ENCODE data around the gene WDR18.

The WDR18 gene

DNA sequence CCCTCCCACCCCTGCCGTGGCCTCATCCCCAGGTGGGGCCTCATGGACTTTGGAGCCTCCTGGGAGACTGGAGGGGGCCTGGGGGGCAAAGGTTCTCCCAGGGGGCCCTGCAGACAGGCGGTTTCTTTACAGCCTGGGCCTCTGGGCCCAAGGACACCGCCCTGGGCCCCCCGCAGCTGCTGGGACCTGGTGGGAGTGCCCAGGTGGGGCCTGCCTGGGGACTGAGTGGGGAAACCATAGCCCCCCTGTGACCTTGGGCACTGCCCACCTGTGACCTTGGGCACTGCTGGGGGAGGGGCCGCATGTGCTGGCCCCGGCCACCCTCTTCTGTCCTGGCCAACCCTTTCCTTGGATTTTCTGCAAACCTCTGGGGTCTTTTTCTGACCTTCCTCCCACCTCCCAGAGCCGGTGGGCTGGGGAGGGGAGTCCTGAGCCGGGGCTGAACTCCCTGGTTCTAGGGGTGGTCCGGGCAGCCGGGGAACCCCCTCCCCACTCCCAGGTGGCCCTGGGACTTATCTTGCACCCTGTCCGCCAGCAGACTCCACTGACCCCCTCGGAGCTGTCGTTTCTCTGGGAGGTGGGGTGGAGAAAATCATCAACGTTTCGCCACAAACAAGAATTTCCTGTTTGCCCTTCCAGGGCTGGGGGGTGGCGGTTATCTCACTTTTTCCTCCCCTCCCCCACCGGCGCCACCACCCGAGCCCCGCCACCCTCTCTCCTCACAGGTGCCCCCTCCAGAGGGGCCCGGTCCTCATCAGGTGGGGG is 31.3 kb upstream of the WDR18 start:
- Histone ChIP-seq H3K27ac (peak overlapping the region; percentile 69), H3K36me3 (peaks cover 11% of the 10 kb centered on the region), H3K27me3 (no peaks in the 10 kb centered on the region), H3K9me3 (no peaks in the 10 kb centered on the region), H3K4me1 (ENCODE audit: control insufficient read depth in 1 of 2, insufficient read depth in 1 of 2, low read depth in 1 of 2, low read length in 1 of 2) (peaks cover 24 to 30% of the 10 kb centered on the region in 2 experiments), H3K4me3 (ENCODE audit: low read depth in 1 of 2, low read length in 1 of 2) (peak overlapping the region; percentile 49 to 58)
- TF ChIP-seq, protein P1, sequence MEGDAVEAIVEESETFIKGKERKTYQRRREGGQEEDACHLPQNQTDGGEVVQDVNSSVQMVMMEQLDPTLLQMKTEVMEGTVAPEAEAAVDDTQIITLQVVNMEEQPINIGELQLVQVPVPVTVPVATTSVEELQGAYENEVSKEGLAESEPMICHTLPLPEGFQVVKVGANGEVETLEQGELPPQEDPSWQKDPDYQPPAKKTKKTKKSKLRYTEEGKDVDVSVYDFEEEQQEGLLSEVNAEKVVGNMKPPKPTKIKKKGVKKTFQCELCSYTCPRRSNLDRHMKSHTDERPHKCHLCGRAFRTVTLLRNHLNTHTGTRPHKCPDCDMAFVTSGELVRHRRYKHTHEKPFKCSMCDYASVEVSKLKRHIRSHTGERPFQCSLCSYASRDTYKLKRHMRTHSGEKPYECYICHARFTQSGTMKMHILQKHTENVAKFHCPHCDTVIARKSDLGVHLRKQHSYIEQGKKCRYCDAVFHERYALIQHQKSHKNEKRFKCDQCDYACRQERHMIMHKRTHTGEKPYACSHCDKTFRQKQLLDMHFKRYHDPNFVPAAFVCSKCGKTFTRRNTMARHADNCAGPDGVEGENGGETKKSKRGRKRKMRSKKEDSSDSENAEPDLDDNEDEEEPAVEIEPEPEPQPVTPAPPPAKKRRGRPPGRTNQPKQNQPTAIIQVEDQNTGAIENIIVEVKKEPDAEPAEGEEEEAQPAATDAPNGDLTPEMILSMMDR (IDR thresholded peaks at IDR 0.05): no peak

DNA sequence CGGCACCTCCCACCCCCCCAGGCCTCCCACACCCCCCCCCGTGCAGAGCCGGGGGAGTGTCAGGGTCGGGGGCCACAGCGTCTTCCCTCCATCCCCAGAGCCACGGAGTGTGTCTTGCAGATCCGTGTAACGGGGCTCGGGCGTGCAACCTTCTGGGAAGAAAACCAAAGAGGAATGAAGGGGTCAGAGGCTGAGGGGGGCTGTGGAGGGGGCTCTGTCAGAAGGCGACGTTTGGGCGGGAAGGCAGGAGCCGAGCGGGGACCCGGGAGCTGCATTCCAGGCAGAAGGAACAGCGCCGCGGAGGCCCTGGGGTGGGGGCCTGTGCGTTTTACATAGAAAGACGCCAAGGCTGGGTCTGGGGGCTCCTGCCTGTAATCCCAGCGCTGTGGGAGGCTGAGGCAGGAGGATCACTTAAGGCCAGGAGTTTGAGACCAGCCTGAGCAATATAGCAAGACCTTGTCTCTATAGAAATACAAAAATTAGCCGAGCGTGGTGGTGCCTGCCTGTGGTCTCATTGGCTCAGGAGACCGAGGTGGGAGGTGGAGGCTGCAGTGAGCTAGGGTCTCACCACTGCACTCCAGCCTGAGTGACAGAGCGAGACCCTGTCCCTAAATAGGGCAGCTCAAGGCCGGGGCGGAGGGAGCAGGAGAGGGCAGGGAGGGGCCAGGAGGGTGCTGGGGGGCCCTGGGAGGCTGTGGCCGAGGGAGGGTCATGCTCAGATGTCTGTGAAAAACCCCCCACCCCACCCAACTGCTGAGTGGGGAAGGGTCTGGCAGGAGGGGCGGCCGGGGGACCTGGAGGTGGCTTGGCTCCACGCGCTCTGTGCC is 30.5 kb upstream of the WDR18 start:
- H3K4me1 ChIP-seq (ENCODE audit: control insufficient read depth in 1 of 2, insufficient read depth in 1 of 2, low read depth in 1 of 2, low read length in 1 of 2): peaks cover 19 to 25% of the 10 kb centered on the region in 2 experiments
- H3K9me3 ChIP-seq: no peaks in the 10 kb centered on the region
- H3K36me3 ChIP-seq: peaks cover 5% of the 10 kb centered on the region
- peak overlapping the region; percentile 49 to 58 for H3K4me3 ChIP-seq (ENCODE audit: low read depth in 1 of 2, low read length in 1 of 2)
- TF ChIP-seq, protein P1 (IDR thresholded peaks at IDR 0.05): no peak
- H3K27ac ChIP-seq: peak overlapping the region; percentile 69
- no peaks in the 10 kb centered on the region for H3K27me3 ChIP-seq

DNA sequence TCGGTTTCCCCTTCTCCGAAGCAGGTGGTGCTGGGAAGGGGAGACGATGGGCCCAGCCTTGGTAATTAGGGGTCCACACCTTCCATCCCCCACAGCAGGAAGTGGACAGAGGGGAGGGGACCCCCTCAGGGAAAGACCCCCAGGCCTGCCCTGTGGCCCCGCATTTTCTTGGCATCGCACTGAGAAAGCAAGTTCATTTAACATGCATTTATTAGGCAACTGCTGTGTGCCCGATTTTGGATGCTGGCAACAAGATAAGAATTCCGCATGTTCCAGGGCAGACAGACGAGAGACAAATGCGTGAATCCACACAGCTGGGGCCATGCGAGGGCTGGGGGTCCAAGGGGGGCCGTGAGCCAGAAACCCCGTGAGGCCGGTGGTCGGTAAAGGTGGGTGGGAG is 29.9 kb upstream of the WDR18 start:
- H3K36me3 ChIP-seq: peaks cover 11% of the 10 kb centered on the region
- no peak overlapping the region for H3K4me3 ChIP-seq (ENCODE audit: low read depth in 1 of 2, low read length in 1 of 2)
- no peaks in the 10 kb centered on the region for H3K27me3 ChIP-seq
- no peaks in the 10 kb centered on the region for H3K9me3 ChIP-seq
- TF ChIP-seq, protein P1 (IDR thresholded peaks at IDR 0.05): no peak
- H3K27ac ChIP-seq: no peak overlapping the region
- H3K4me1 ChIP-seq (ENCODE audit: control insufficient read depth in 1 of 2, insufficient read depth in 1 of 2, low read depth in 1 of 2, low read length in 1 of 2): peaks cover 19 to 25% of the 10 kb centered on the region in 2 experiments

DNA sequence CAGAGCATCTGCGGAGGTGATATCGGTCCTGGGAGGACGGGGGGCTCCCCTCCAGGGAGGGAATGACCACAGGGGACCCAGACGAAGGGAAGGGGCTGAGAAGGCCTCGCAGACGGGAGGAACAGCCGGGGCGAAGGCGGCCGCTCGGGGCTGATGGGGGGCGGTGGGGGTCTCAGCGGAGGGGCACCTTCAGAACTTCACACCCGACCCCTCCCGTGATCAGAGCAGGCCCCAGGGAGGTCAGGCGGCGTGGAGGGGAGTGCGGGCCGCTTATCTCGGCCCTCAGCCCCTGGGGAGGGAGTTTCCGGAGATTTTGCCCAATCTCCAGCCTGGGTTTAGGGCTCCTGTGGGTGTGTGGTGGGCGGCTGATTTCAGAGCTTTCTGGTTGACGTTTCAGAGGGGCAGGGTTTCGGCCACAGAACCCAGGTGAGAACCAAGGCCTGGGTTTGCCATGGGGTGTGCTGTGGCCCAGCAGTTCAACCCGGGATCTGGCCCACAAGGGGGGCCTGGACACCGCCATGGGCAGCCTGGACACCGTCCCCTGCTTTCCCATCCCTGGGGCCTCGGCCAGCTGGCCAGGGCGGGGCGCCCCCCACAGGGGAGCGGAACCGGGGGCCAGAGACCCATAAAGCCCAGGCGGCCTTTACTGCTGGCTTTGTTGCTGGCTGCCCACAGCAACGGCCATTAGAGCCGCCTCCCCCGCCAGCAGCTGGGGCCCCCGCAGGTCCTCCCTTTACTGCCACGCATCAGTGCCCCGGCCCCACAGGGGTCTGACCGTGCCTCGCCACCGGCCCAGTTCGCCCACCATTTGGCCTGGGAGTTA is 29.3 kb upstream of the WDR18 start:
- Histone ChIP-seq H3K27ac (no peak overlapping the region), H3K4me1 (ENCODE audit: control insufficient read depth in 1 of 2, insufficient read depth in 1 of 2, low read depth in 1 of 2, low read length in 1 of 2) (peaks cover 19 to 25% of the 10 kb centered on the region in 2 experiments), H3K36me3 (peaks cover 17% of the 10 kb centered on the region), H3K27me3 (no peaks in the 10 kb centered on the region), H3K4me3 (ENCODE audit: low read depth in 1 of 2, low read length in 1 of 2) (no peak overlapping the region), H3K9me3 (no peaks in the 10 kb centered on the region)
- TF ChIP-seq, protein P1 (IDR thresholded peaks at IDR 0.05): no peak

Measured in neutrophil (primary cell).